Spleen (tissue), 11 donors: Measurements from ENCODE around the gene ABHD5. TPM values are rescaled to one million over a fixed set of nuclear protein-coding genes. Genes with fewer than 3 reads are reported as not detected.

ENCODE experiments used
- DNase-seq: peaks from one replicate; pipeline ENCODE4 v3.0.0-alpha.2; 2020
- H3K27ac ChIP-seq, 8 donors: fragments of 200-600 bp; sonication (generic) in 7 of 8; 1 replicate in 4 of 8; 2 replicates in 4 of 8; pipeline versions ENCODE4 v1.5.0 to v1.8.0; 2016 to 2021; ENCODE audit warnings: inconsistent platforms in 4 of 8, mild to moderate bottlenecking in 4 of 8, moderate library complexity in 1 of 8
- H3K27me3 ChIP-seq, 7 donors: fragments of 200-600 bp; sonication (generic) in 6 of 7; replicated peaks in 1 of 7; 1 replicate in 4 of 7; 2 replicates in 3 of 7; pipeline versions ENCODE4 v1.5.0 to v1.8.0; 2016 to 2021; ENCODE audit warnings: inconsistent platforms in 3 of 7, mild to moderate bottlenecking in 1 of 7
- H3K36me3 ChIP-seq, 6 donors: fragments of 200-600 bp; sonication (generic) in 5 of 6; 1 replicate in 4 of 6; 2 replicates in 2 of 6; pipeline versions ENCODE4 v1.5.0 to v1.8.0; 2016 to 2021; ENCODE audit warnings: inconsistent platforms in 2 of 6
- H3K4me1 ChIP-seq, 6 donors: fragments of 200-600 bp; sonication (generic) in 5 of 6; 1 replicate in 3 of 6; 2 replicates in 3 of 6; pipeline versions ENCODE4 v1.5.0 to v1.8.0; 2016 to 2021; ENCODE audit warnings: inconsistent platforms in 3 of 6
- H3K4me3 ChIP-seq, 8 donors: fragments of 200-600 bp; sonication (generic) in 7 of 8; 1 replicate in 4 of 8; 2 replicates in 4 of 8; pipeline versions ENCODE4 v1.5.0 to v1.8.0; 2016 to 2021; ENCODE audit warnings: inconsistent platforms in 4 of 8, mild to moderate bottlenecking in 4 of 8, moderate library complexity in 2 of 8
- H3K9me3 ChIP-seq, 8 donors: fragments of 200-600 bp; sonication (generic) in 7 of 8; 1 replicate in 4 of 8; 2 replicates in 4 of 8; pipeline versions ENCODE4 v1.5.0 to v1.8.0; 2016 to 2021; ENCODE audit warnings: inconsistent platforms in 4 of 8
- CTCF ChIP-seq, 11 experiments: fragments of 200-600 bp in 7 of 11; fragments of 450-650 bp in 4 of 11; sonication (generic) in 4 of 11; IDR thresholded peaks in 8 of 11; conservative IDR thresholded peaks in 3 of 11; 1 replicate in 7 of 11; 2 replicates in 4 of 11; pipeline versions ENCODE4 v1.4.0 to v1.8.0; 2016 to 2021; ENCODE audit warnings: antibody characterized with exemption in 11 of 11, inconsistent platforms in 4 of 11, mild to moderate bottlenecking in 1 of 11
- POLR2A ChIP-seq, 3 donors: fragments of 450-650 bp; IDR thresholded peaks; one replicate each; pipeline ENCODE4 v1.5.1; 2017; ENCODE audit warnings: antibody characterized with exemption in 3 of 3, mild to moderate bottlenecking in 1 of 3
- POLR2AphosphoS5 ChIP-seq, 3 donors: sonication (generic); formaldehyde crosslinking; IDR thresholded peaks; one replicate each; pipeline ENCODE4 v1.5.1; 2017; ENCODE audit warnings: antibody characterized with exemption in 3 of 3
- WGBS, 5 donors: extraction: QIAGEN DNeasy Blood & Tissue Kit in 3 of 5; methylation state at CpG; one replicate each; pipeline versions ENCODE4 v1.1.5 to v1.1.7; 2013 to 2018; 5-methylcytosine and 5-hydroxymethylcytosine counted together
- intact Hi-C: fragments of 100-400 bp; cut with DNase I; formaldehyde crosslinking; loops from one replicate; pipeline ENCODE4 v1.15.0; 2023; ENCODE audit warnings: low total_unique reads
- polyA plus RNA-seq, 3 donors: library from polyadenylated mRNA; stranded (reverse); fragments of 200-250 nt; gene quantifications; one replicate each; pipeline ENCODE4 v1.2.1, GENCODE V29; 2013
- total RNA-seq, 7 donors: library from RNA; depleted of rRNA in 3 of 7; stranded (reverse); fragments of >200 nt in 3 of 7; fragmentation: NEBNext Ultra II Directional in 4 of 7; extraction: Animal tissue kit (Norgen Biotek cat#: 25700) in 4 of 7; gene quantifications; one replicate each; pipeline versions ENCODE4 v1.1.0 to v1.2.1, GENCODE V29; 2016 to 2021
- donor health status: healthy with polysubstance abuse.
- donor health status: DM: no; HTN: no; CAD: no; lungs with moderate emphysema.
- donor health status: DM: no; HTN: no; CAD: no.
- donor health status: Bipolar disorder and iron deficiency.
- donor health status: healthy.
- donor health status: DM: no; HTN: no; CAD: no.
- donor health status: DM: yes; HTN: yes; CAD: no.

ABHD5 gene
- total and polyA plus RNA-seq, 10 donors: 2.6 to 44.8 (median 23.1) TPM

- peak overlapping the region in 7 of 8 donors; percentile 56 to 82 (median 71) for H3K27ac ChIP-seq
- peaks cover 13 to 49% (median 31%) of the 10 kb centered on the region in 6 donors for H3K4me1 ChIP-seq
- H3K36me3 ChIP-seq: no peaks in the 10 kb centered on the region
- WGBS, 5 donors: 40 to 58% (median 53%) methylated on average over 11 of the region's 11 CpGs
- H3K27me3 ChIP-seq: peaks cover 0 to 11% (median 0%) of the 10 kb centered on the region in 7 donors
- peak in 1 of 11 experiments; percentile 13 for TF ChIP-seq CTCF (IDR thresholded peaks at IDR 0.05 in 8 of 11, conservative IDR thresholded peaks at IDR 0.05 in 3 of 11)
- peak in 2 of 3 donors; percentile 57 to 61 for TF ChIP-seq POLR2AphosphoS5 (IDR thresholded peaks at IDR 0.05)
- no peak for TF ChIP-seq POLR2A (IDR thresholded peaks at IDR 0.05)
- H3K9me3 ChIP-seq: no peaks in the 10 kb centered on the region
- intact Hi-C loops: no loop called here
- H3K4me3 ChIP-seq: no peak overlapping the region
- DNase-seq: no peak
These were observed 79.8 kb downstream of the ABHD5 start for GRCh38 chr3:43770426-43771103.

- WGBS, 5 donors: 70 to 85% (median 76%) methylated on average over 5 of the region's 5 CpGs
- TF ChIP-seq CTCF (IDR thresholded peaks at IDR 0.05 in 8 of 11, conservative IDR thresholded peaks at IDR 0.05 in 3 of 11): no peak
- TF ChIP-seq POLR2A (IDR thresholded peaks at IDR 0.05): no peak
- TF ChIP-seq POLR2AphosphoS5 (IDR thresholded peaks at IDR 0.05): no peak
- intact Hi-C loops: no loop called here
- H3K9me3 ChIP-seq: no peaks in the 10 kb centered on the region
- no peak overlapping the region for H3K27ac ChIP-seq
- H3K4me3 ChIP-seq: no peak overlapping the region
- H3K36me3 ChIP-seq: no peaks in the 10 kb centered on the region
- DNase-seq: no peak
- H3K27me3 ChIP-seq: peaks cover 0 to 11% (median 0%) of the 10 kb centered on the region in 7 donors
- H3K4me1 ChIP-seq: peaks cover 13 to 49% (median 31%) of the 10 kb centered on the region in 6 donors
These were observed 80.9 kb downstream of the ABHD5 start for GRCh38 chr3:43771610-43772009.

GRCh38 chr3:43773273-43774094 is 82.7 kb downstream of the ABHD5 start:
- intact Hi-C loops: no loop called here
- DNase-seq: peak; percentile 80
- 40 to 53% (median 49%) methylated on average over 10 of the region's 10 CpGs for WGBS, 5 donors
- Histone ChIP-seq H3K4me1 (peaks cover 13 to 42% (median 26%) of the 10 kb centered on the region in 6 donors), H3K36me3 (no peaks in the 10 kb centered on the region), H3K27me3 (peaks cover 0 to 11% (median 0%) of the 10 kb centered on the region in 7 donors), H3K9me3 (no peaks in the 10 kb centered on the region), H3K4me3 (no peak overlapping the region), H3K27ac (peak overlapping the region in 1 of 8 donors; percentile 39)
- no peak for TF ChIP-seq POLR2AphosphoS5 (IDR thresholded peaks at IDR 0.05)
- no peak for TF ChIP-seq CTCF (IDR thresholded peaks at IDR 0.05 in 8 of 11, conservative IDR thresholded peaks at IDR 0.05 in 3 of 11)
- no peak for TF ChIP-seq POLR2A (IDR thresholded peaks at IDR 0.05)

GRCh38 chr3:43774799-43775198 is 84.1 kb downstream of the ABHD5 start:
- Histone ChIP-seq H3K4me3 (no peak overlapping the region), H3K36me3 (no peaks in the 10 kb centered on the region), H3K9me3 (no peaks in the 10 kb centered on the region), H3K4me1 (peaks cover 7 to 29% (median 14%) of the 10 kb centered on the region in 6 donors), H3K27ac (no peak overlapping the region), H3K27me3 (peaks cover 0 to under 1% (median 0%) of the 10 kb centered on the region in 7 donors)
- intact Hi-C loops: no loop called here
- 75 to 88% (median 82%) methylated on average over 4 of the region's 4 CpGs for WGBS, 5 donors
- TF ChIP-seq CTCF (IDR thresholded peaks at IDR 0.05 in 8 of 11, conservative IDR thresholded peaks at IDR 0.05 in 3 of 11) (no peak), POLR2AphosphoS5 (IDR thresholded peaks at IDR 0.05) (no peak), POLR2A (IDR thresholded peaks at IDR 0.05) (no peak)
- DNase-seq: no peak
